ENCODE results near the gene TNFSF15. TPM values are rescaled to one million over a fixed set of nuclear protein-coding genes. Genes with fewer than 3 reads are reported as not detected.

TNFSF15 gene
- 0.13 and 0.27 TPM in 2 replicates for polyA plus RNA-seq (2011; rRNA removed)
- polyA minus RNA-seq (2011; rRNA and poly(A)+ RNA removed): 0.09 and 0.15 TPM in 2 replicates

- CTCF ChIA-PET: interaction anchor here (0.9 to 1.9 kb wide), 4 partner anchors 10 to 105 kb away, joined by 3 to 6 read pairs (median 4); no protein-coding TSS in a partner anchor
- no peak for DNase-seq (ENCODE audit: low read depth)
- POLR2A ChIA-PET: no interaction called here
Measured at GRCh38 chr9:114805670-114806525, at the start of gene TNFSF15. Gene TNFSF15, minus strand, starts transcription at chr9:114806039. Its CDS starts 27 bp downstream, at chr9:114806012.

DNA sequence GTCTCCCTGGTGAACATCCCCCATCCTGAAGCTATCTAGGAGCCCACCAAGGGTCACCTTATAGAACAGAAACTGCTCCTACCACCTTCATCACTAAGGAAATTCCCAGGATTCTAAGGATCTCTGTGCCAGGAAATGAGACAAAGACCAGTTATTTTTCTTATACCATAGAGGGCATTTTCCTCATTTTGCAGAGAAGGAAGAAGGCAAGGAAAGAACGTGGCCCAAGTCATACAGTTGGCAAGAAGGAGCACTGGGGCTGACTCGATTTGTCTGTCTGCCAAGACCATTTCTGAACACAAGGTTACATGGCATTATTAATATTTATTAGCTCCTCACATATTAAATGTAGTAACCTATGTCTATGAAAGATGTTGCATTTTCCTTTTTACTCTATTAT lies 49.6 kb upstream of the TNFSF15 start:
- Histone ChIP-seq H3K27me3 (ENCODE audit: control insufficient read depth, insufficient read depth, low read length) (no peaks in the 10 kb centered on the region), H3K4me3 (ENCODE audit: low read depth, low read length) (no peak overlapping the region), H3K36me3 (ENCODE audit: control insufficient read depth, insufficient read depth, low read length) (no peaks in the 10 kb centered on the region)
- ChIA-PET POLR2A (interaction anchor here (0.7 kb wide), 1 partner anchor 704 kb away, joined by 3 read pairs; no protein-coding TSS in a partner anchor), CTCF (interaction anchor here (0.6 to 1.3 kb wide), 5 partner anchors 10 to 51 kb away, joined by 3 to 4 read pairs (median 3); no protein-coding TSS in a partner anchor)
- no peak for DNase-seq (ENCODE audit: low read depth)
- TF ChIP-seq, protein P1, sequence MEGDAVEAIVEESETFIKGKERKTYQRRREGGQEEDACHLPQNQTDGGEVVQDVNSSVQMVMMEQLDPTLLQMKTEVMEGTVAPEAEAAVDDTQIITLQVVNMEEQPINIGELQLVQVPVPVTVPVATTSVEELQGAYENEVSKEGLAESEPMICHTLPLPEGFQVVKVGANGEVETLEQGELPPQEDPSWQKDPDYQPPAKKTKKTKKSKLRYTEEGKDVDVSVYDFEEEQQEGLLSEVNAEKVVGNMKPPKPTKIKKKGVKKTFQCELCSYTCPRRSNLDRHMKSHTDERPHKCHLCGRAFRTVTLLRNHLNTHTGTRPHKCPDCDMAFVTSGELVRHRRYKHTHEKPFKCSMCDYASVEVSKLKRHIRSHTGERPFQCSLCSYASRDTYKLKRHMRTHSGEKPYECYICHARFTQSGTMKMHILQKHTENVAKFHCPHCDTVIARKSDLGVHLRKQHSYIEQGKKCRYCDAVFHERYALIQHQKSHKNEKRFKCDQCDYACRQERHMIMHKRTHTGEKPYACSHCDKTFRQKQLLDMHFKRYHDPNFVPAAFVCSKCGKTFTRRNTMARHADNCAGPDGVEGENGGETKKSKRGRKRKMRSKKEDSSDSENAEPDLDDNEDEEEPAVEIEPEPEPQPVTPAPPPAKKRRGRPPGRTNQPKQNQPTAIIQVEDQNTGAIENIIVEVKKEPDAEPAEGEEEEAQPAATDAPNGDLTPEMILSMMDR (IDR thresholded peaks at IDR 0.05; ENCODE audit: insufficient read depth, low read depth, low read length): no peak

More at GRCh38 chr9:114805670-114806525, at the start of gene TNFSF15:
- Histone ChIP-seq H3K27me3 (ENCODE audit: control insufficient read depth, insufficient read depth, low read length) (peaks cover 1% of the 10 kb centered on the region; the same call in 1 of the 2 replicates), H3K4me3 (ENCODE audit: low read depth, low read length) (no peak within 1 kb of the TSS), H3K36me3 (ENCODE audit: control insufficient read depth, insufficient read depth, low read length) (no peaks in the 10 kb centered on the region)
- TF ChIP-seq, protein P1 (IDR thresholded peaks at IDR 0.05; ENCODE audit: insufficient read depth, low read depth, low read length): no peak

DNA sequence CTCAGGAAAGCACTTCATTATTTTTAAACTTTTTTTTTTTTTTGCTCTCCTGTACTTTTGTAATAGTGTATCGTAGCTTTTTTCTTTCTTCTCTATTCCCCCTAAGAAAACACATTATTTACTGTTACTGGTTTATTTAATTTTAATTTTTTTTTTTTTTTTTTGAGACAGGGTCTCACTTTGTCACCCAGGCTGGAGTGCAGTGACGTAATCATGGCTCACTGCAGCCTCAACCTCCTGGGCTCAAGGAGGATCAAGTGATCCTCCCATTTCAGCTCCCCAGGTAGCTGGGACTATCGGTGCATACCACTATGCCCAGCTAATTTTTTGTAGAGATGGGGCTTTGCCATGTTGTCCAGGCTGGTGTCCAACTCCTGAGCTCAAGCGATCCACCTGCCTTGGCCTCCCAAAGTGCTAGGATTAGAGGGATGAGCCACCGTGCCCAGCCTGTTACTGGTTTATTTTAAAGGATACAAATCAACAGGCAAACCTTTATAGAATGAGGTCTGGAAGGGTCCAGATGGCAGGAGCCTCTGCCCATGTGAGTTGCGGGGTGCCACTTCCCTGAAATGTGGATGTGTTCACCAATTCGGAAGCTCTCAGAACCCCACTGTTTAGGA lies 49.0 kb upstream of the TNFSF15 start:
- no peaks in the 10 kb centered on the region for H3K27me3 ChIP-seq (ENCODE audit: control insufficient read depth, insufficient read depth, low read length)
- H3K36me3 ChIP-seq (ENCODE audit: control insufficient read depth, insufficient read depth, low read length): no peaks in the 10 kb centered on the region
- ChIA-PET CTCF (interaction anchor here (0.6 to 1.3 kb wide), 6 partner anchors 9 to 139 kb away, joined by 3 to 4 read pairs (median 3); no protein-coding TSS in a partner anchor), POLR2A (no interaction called here)
- H3K4me3 ChIP-seq (ENCODE audit: low read depth, low read length): no peak overlapping the region
- TF ChIP-seq, protein P1 (IDR thresholded peaks at IDR 0.05; ENCODE audit: insufficient read depth, low read depth, low read length): no peak
- DNase-seq (ENCODE audit: low read depth): no peak

DNA sequence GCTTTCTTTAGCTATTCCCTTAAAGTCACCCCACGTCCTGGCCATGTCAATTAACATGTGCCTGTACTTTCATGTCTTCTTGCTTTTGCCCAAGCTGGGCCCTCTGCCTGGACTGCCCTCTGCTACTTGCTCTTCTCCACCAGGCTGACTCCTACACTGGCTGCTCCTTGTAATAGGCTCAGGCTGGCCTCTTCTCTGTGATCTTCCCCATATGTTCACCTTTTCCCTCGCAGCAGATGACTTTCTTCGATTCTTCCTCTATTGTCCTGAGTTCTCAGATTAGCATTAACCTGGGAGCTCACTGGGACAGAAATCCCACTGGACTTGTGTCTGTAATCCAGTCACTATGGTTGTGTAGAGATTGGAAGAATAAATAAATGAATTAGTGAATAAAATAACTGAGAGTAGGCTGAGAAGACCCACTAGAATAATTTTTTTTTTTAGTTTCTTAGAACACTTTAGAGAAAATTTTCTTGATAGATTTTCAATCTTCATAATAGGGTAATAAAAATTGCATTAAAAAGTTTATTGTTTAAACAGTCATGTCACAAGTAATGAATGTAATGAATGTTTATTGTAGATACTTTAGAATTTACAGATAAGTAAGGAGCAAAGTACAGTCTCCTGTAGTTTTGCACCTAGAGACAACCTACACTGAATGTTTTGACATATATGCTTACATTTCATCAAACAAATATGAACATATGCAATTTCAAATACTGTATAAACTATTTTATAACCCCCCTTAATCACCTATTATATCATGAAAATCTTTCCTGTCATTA lies 47.4 kb upstream of the TNFSF15 start:
- no peak for DNase-seq (ENCODE audit: low read depth)
- Histone ChIP-seq H3K4me3 (ENCODE audit: low read depth, low read length) (no peak overlapping the region), H3K27me3 (ENCODE audit: control insufficient read depth, insufficient read depth, low read length) (no peaks in the 10 kb centered on the region), H3K36me3 (ENCODE audit: control insufficient read depth, insufficient read depth, low read length) (no peaks in the 10 kb centered on the region)
- CTCF ChIA-PET: interaction anchor here (0.6 to 1.6 kb wide), 2 partner anchors 54 to 55 kb away, joined by 3 to 6 read pairs; no protein-coding TSS in a partner anchor
- POLR2A ChIA-PET: no interaction called here
- TF ChIP-seq, protein P1 (IDR thresholded peaks at IDR 0.05; ENCODE audit: insufficient read depth, low read depth, low read length): no peak
